Left forelimb (tissue), 1 donor: Measurements from ENCODE around the gene RRP1.

Source experiments
- DNase-seq: peaks from one replicate; pipeline ENCODE4 v3.0.0-alpha.2; 2018; ENCODE audit warnings: low spot score

RRP1 gene

GRCh38 chr21:43789276-43790009, at the start of gene RRP1:
TSS of gene RRP1 (plus strand) at chr21:43789577. CDS start at chr21:43789630, 53 bp downstream.
- DNase-seq, result peak; percentile 98

GRCh38 chr21:43739621-43740435, 49.5 kb upstream of the RRP1 start:
- DNase-seq, result no peak

- no peak for DNase-seq
These were observed 48.8 kb upstream of the RRP1 start for GRCh38 chr21:43740497-43741156.

GRCh38 chr21:43741423-43742096, 47.8 kb upstream of the RRP1 start:
- no peak for DNase-seq

GRCh38 chr21:43743947-43744346, 45.4 kb upstream of the RRP1 start:
- DNase-seq, result no peak

GRCh38 chr21:43744725-43745124, 44.7 kb upstream of the RRP1 start:
- no peak for DNase-seq

- no peak for DNase-seq
These were observed 43.4 kb upstream of the RRP1 start for GRCh38 chr21:43745772-43746517.

GRCh38 chr21:43748622-43749021, 40.8 kb upstream of the RRP1 start:
- DNase-seq, result no peak

- DNase-seq, result no peak
These were observed 39.6 kb upstream of the RRP1 start for GRCh38 chr21:43749651-43750262.

- DNase-seq, result no peak
These were observed 38.9 kb upstream of the RRP1 start for GRCh38 chr21:43750339-43751033.

- DNase-seq, result no peak
These were observed 37.3 kb upstream of the RRP1 start for GRCh38 chr21:43751955-43752591.

- DNase-seq, result no peak
These were observed 36.5 kb upstream of the RRP1 start for GRCh38 chr21:43752758-43753438.

GRCh38 chr21:43753439-43753799, 36.0 kb upstream of the RRP1 start:
- DNase-seq, result no peak

GRCh38 chr21:43754948-43755781, 34.2 kb upstream of the RRP1 start:
- no peak for DNase-seq

- no peak for DNase-seq
These were observed 33.4 kb upstream of the RRP1 start for GRCh38 chr21:43755820-43756594.

GRCh38 chr21:43757601-43758000, 31.8 kb upstream of the RRP1 start:
- no peak for DNase-seq

- DNase-seq, result no peak
These were observed 31.2 kb upstream of the RRP1 start for GRCh38 chr21:43758111-43758641.
